BE2C (cell line): ENCODE data around the gene SCAND1.

Experiments
- DNase-seq: peaks from one replicate; pipeline ENCODE4 v3.0.0-alpha.2; 2020
- H3K27me3 ChIP-seq: fragments of 250-450 bp; sonication (Bioruptor Pico); 2 replicates; pipeline ENCODE4 v1.5.1; 2020; ENCODE audit warnings: mild to moderate bottlenecking
- H3K36me3 ChIP-seq: fragments of 250-450 bp; sonication (Bioruptor Pico); 2 replicates; pipeline ENCODE4 v1.5.1; 2020; ENCODE audit warnings: mild to moderate bottlenecking
- H3K4me1 ChIP-seq: fragments of 250-450 bp; sonication (Bioruptor Pico); 2 replicates; pipeline ENCODE4 v1.5.1; 2020
- H3K4me3 ChIP-seq: 2 replicates; pipeline ENCODE4 v1.5.1; 2011; ENCODE audit warnings: low read depth, low read length
- H3K9me3 ChIP-seq: fragments of 250-450 bp; sonication (Bioruptor Pico); 2 replicates; pipeline ENCODE4 v1.5.1; 2020
- CTCF ChIP-seq: IDR thresholded peaks from 2 replicates; pipeline ENCODE4 v1.5.1; 2012; ENCODE audit warnings: mild to moderate bottlenecking, low read depth, low read length

SCAND1 gene

GRCh38 chr20:35941620-35942019 lies 12.7 kb downstream of the SCAND1 start:
- Histone ChIP-seq H3K9me3 (no peaks in the 10 kb centered on the region), H3K36me3 (peaks cover 22% of the 10 kb centered on the region), H3K27me3 (no peaks in the 10 kb centered on the region), H3K4me3 (no peak overlapping the region), H3K4me1 (no peaks in the 10 kb centered on the region)
- no peak for DNase-seq
- no peak for TF ChIP-seq CTCF

DNA sequence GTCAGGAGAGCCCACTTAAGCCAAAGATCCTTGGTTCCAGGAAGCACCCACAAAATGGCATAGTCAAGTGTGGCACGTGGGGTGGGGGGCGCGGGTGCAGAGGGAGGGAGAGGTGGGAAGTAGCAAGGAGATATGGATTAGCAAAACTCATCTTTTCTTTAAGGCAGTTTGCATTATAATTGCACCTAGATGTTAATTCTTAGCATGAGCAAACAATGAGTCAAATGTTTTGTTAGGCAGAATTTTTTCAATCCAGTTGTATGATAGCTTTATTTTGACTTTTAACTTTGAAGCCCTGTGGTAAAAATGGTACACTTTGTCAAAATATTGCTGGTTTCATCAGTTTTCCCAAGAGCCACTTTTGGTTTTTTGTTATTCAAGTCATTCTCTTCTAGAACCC lies 15.0 kb downstream of the SCAND1 start:
- Histone ChIP-seq H3K4me3 (no peak overlapping the region), H3K9me3 (no peaks in the 10 kb centered on the region), H3K36me3 (peaks cover 23% of the 10 kb centered on the region), H3K27me3 (no peaks in the 10 kb centered on the region), H3K4me1 (no peaks in the 10 kb centered on the region)
- TF ChIP-seq CTCF = no peak
- no peak for DNase-seq

DNA sequence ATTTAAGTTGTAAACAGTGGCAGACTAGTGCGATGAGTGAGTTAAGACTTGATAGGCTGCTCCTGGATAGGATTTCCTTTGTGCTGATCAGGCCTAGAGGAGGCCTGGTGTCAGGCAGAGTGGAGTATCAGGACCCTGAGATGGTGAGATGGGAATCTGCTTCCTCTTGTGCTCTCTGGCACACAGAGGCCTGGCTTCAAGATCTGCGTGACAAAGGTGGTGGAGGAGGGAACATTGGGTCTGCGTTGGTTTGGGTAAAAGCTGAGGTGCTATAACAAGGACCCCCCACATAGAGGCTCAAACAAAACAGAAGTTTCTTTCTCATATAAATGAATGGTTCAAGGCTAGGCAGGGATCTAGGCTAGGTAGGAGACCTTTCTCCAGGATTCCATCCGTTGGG lies 20.3 kb downstream of the SCAND1 start:
- H3K4me3 ChIP-seq = no peak overlapping the region
- H3K27me3 ChIP-seq = no peaks in the 10 kb centered on the region
- no peaks in the 10 kb centered on the region for H3K9me3 ChIP-seq
- no peaks in the 10 kb centered on the region for H3K4me1 ChIP-seq
- H3K36me3 ChIP-seq = peaks cover 28% of the 10 kb centered on the region
- no peak for TF ChIP-seq CTCF
- no peak for DNase-seq

GRCh38 chr20:35929301-35929700 lies 25.0 kb downstream of the SCAND1 start:
- no peak for DNase-seq
- no peaks in the 10 kb centered on the region for H3K27me3 ChIP-seq
- no peaks in the 10 kb centered on the region for H3K4me1 ChIP-seq
- H3K9me3 ChIP-seq = no peaks in the 10 kb centered on the region
- TF ChIP-seq CTCF = no peak
- no peak overlapping the region for H3K4me3 ChIP-seq
- peaks cover 36% of the 10 kb centered on the region for H3K36me3 ChIP-seq

DNA sequence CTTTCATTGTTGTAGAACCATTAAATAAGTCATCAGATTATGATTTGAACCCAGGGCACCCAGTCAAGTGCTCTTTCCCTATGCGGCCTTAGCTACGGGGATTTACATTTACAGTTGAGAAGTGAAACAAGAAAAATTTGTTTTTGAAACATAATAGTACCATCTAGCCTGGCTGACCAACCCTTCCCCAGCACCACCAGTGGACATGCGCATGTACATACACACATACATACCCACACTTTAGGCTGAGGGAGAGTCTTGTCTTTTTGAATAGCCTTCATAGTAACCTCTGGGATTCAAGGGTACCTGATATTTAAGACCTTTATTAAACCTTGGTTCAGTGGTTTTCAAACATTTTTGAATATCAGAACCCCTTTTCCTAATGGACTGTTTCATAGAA lies 33.8 kb downstream of the SCAND1 start:
- DNase-seq = no peak
- no peaks in the 10 kb centered on the region for H3K4me1 ChIP-seq
- no peaks in the 10 kb centered on the region for H3K9me3 ChIP-seq
- no peaks in the 10 kb centered on the region for H3K27me3 ChIP-seq
- peaks cover 19% of the 10 kb centered on the region for H3K36me3 ChIP-seq
- no peak for TF ChIP-seq CTCF
- H3K4me3 ChIP-seq = no peak overlapping the region

GRCh38 chr20:35918021-35918420 lies 36.3 kb downstream of the SCAND1 start:
- H3K4me3 ChIP-seq = no peak overlapping the region
- H3K4me1 ChIP-seq = no peaks in the 10 kb centered on the region
- H3K9me3 ChIP-seq = no peaks in the 10 kb centered on the region
- peaks cover 30% of the 10 kb centered on the region for H3K36me3 ChIP-seq
- no peaks in the 10 kb centered on the region for H3K27me3 ChIP-seq
- TF ChIP-seq CTCF = no peak
- DNase-seq = no peak
